Stimulated activated CD8-positive, alpha-beta memory T cell treated with anti-CD3 and anti-CD28 coated beads, Interleukin-4, amount 100 ng/mL, for 4 hours (primary cell): ENCODE results near the gene ADK.

Experiments
- DNase-seq, 2 donors: peaks; one replicate each; pipeline ENCODE4 v3.0.0-alpha.2; 2020; ENCODE audit warnings: low read depth in 2 of 2, low spot score in 1 of 2

The ADK gene

DNA sequence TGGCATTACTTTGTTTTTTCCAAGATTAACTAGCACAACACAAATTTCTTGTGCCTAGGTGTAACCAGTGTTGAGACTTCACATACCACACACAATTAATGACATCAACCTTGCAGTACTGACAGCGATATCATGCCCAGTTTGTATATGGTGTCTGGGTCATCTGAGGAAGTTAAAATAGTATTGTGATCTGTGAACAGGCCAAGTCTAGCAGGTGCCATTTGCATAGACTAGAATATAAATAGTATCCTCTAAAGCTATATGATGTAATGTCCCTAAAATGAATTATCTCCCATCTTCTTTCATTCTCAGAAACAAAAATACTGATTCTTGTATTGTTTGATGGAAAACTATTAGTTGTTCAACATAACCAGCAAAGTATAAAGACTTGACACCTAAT is 499.6 kb downstream of the ADK start:
- no peak for DNase-seq

DNA sequence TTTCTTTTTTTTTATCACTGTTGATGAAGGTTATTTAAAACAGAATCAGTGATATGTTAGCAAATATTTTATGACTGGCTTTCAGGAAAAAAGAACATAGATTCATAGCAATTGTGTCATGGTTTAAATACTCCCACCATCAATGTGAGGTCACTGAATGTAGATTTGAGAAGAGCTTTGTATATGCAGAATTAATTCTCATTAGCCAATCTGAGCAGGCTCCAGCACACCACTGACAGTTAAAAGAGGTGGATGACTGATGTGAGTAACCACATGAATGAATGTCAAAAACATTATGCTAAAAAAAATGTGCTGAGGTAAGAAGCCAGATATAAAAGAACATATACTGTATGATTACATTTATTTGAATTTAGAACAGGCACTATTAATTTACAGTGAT is 500.5 kb downstream of the ADK start:
- DNase-seq, result no peak

DNA sequence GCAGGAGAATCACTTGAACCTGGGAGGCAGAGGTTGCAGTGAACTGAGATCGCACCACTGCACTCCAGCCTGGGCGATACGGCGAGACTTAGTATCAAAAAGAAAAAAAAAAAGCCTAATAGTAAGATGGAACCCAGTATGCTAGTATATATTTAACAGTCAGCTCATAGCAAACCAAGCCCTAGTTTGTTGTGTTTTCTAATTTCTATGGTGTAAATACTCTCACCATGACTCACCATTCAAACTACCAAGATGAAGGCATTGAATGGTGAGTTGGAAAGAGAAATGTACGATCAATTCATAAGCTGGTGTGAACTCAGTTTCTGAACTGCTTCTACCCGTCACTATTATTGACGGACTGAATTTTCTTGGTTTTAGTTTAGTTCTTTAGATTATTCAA is 501.6 kb downstream of the ADK start:
- no peak for DNase-seq

DNA sequence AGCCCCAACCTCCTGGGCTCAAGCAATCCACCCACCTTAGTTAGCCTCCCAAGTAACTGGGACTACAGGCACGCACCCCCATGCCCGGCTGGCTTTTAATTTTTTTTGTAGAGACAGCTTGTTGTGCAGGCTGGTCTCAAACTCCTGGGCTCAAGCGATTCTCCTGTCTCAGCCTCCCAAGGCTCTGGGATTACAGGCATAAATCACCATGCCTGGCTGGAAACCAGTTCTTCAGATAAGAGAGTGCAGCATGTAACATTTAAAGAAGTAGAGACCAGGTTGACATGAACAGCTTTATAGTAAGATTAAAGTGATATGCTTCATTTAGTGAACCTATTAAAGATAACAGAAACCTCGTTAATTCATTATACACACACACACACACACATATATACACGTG is 507.5 kb downstream of the ADK start:
- DNase-seq, result no peak

DNA sequence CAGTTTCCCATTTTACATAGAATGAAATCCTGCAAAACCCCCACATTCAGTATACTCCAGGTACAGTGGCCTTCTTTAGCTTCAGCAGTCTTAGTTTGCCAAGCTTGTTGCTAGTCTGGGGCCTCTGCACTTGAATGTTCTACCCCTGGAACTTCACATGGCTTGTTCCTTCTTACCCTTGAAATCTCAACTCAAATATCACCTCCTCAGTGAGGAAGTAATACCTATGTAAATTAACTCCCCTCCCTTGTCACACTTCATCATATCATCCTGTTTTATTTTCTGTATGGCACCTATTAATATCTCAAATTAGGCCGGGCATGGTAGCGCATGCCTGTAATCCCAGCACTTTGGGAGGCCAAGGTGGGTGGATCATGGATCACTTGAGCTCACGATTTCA is 511.6 kb downstream of the ADK start:
- no peak for DNase-seq

DNA sequence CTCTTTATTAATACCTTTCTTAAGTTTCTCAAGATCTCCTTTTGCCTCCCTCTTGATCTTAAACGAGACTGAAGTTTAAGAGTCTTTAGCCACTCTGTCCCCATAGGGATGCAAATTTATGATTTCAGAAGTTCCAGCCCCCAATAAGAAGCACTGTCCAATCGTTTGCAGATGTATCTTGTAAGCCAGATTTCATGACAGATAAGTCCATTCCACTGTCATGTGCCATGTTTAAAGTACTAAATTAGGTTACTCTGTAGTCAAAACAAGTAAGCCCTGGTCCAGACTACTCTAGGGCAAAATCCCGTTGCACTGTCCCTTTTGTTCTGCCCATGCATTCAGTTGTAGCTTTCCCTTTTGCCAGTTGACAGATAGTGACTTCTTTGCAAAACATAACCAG is 518.2 kb downstream of the ADK start:
- DNase-seq, result no peak

DNA sequence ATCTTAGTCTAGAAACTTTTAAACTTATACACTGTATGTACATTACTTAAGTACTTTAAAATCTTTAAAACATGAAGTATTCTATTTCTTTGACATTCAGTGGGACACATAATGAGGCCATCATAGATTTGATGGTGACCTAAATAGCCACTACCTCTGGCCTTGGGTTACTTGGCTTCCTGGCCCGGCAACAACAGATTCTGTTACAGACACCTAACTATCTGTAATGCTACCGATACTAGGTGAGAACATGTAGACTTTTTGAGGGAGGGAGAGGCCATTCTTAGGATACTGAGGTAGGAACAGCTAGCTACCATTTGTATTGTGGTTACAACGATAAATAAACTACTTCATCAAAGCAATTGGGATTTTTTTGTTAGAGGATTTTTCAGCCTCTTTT is 520.7 kb downstream of the ADK start:
- DNase-seq, result no peak

DNA sequence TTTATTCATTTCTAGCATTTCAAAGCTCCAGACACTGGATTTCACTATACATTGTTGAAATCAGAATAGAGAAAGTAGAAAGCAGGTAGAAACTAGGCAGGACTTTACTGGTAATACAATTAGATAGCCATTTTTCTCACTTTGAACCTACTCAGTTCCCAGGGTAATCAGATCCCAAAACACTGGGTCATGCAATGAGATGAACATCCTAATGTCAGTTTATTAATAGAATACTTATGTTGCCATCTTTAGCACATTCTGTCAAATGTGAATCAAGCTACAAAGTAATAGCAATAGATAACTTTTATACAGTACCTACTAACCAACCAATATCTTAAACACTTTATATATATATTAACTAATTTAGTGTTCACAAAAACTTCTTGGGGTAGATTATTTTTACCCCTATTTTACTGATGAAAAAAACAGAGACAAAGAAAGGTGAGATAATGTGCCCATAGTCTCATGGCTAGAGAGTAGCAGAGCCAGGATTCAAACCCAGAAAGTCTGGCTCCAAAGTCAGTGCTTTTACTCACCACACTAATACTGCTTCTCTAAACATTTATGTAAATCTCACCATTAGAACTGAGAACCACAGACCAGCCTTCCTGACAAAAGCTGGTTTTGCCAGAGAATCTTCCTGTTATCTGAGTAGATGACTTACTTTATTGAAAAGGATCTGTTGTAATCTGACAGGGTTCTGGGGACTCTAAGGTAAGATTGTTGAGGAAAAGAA is 521.6 kb downstream of the ADK start:
- DNase-seq, result no peak

DNA sequence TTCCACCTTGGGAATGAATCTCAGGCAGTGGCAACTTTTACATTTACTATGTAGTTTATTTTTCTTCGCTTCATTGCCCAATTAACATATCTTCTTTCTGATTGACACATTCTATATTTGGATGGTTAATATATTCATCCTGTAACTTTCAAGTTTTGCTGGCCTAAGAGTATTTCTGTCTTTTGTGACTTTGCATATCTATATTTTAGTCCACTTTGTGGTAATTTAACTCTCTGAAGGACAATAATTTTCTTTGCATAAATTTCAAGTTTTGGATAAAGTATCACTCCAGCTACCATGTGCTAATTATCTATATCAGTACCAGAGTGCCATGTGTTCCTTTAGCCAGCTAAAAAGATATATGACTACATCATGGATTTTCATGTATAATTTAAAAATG is 523.9 kb downstream of the ADK start:
- DNase-seq, result no peak

DNA sequence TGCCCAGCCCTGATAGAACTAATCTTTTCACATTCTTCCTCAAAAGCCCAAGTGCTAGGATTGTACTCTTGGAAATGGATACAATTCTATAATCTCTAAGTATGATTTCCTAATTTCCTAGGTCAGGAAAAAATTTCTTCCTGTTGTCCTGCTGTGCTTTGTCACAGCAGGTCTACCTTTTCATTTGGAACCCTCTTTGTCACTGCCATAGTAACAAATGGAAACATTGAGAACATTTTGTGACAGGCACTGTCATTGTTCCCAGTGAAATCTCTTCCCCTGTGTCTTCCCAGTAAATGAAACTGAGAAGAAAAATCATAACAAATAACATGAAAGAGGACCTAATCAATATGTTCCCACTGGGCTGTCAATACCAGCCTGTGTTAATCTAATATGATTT is 524.5 kb downstream of the ADK start:
- no peak for DNase-seq

DNA sequence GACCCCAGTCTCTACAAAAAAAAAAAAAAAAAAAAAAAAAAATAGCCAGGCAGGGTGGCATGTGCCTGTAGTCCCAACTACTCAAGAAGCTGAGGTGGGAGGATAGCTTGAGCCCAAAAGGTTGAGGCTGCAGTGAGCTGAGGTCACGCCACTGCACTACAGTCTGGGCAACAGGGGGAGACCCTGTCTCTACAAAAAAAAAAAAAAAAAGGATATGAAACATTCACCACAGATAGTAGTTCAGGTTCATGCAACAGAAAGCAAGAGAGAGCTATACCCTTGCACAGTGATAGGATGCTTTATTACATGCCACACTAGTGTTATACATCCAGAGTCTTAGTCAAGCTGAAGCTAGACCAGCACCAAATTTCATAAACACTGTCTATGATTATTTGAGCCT is 526.9 kb downstream of the ADK start:
- DNase-seq, result no peak

DNA sequence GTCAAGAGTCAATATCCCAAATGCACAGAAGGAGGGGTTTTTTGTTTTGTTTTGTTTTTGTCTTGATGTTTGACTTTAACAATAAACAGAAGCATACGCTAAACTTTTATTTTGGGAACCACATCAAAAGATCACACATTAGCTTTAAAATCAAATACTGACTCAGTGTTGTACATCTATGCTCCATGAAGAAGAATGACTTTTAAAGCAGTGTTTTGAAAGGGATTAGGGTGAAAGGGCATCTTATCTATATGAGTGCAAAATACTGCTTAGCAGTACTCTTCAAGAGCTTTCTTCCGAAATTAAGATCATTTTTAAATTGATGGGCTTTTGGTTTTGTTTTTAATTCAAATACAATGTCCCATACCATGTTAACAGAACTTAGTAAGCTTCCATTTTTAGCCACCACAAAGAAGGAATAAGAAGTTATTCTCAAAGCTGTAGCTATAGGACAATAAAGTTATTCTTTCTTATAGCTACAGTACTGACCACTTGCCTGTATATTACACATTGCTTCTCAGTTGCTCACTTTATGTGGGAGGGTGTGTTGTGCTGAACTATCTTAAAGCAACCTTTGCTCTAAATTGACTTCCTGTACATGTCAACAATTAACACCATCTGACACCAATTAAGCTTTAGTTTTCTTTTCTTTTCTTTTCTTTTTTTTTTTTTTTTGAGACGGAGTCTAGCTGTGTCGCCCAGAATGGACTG is 531.1 kb downstream of the ADK start:
- DNase-seq, result no peak

DNA sequence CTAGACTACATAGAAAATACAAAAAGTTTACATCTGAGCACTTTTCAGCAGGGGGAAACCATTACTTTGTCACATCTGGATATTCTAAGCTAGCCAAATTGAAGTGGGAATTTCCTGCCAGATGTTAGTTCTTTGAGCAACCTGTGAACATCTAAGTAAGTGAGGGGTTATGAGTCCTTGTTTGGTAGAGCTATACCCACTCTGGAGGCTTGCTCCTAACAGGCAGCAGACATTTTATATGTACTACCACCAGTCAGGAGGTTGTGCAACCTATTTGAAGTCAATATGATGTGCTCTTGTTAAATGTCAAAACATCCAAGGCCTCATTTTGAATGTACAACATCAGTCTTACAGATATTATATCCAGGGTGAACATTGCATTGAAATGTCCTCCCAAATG is 532.0 kb downstream of the ADK start:
- DNase-seq, result no peak

DNA sequence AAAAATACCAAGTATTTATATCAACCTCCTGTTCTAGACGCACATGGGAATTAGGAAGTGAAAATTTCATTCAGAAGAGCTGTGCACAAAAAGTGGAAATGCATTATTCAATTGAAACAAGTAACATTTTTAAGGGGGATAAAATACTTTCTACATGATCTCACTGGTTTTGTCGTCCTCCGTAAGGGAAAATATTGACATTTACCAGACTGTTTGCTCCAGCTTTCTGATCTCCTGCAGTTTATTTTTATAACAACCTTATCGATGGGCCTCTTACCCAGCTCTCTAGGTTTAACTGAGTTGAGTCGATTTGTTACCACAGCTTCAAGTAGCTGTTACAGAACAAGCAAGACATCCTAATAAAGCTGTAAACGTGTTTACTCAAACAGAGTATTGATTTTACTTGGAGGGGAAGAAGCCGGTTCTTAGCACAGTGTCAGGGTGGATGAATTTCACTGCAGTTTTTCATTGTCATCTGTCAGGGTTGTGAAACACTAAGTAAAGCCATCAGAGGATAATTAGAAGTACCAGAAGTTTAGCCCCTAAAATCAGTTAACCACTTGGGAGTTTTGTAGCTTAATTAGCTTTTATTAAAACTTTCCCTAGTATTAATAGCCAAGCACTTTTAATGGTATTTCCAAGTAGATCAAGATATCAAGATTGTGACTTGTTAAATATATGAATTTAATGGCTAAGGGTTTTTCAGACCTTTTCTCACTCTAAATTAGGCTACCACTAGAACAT is 532.8 kb downstream of the ADK start:
- no peak for DNase-seq

DNA sequence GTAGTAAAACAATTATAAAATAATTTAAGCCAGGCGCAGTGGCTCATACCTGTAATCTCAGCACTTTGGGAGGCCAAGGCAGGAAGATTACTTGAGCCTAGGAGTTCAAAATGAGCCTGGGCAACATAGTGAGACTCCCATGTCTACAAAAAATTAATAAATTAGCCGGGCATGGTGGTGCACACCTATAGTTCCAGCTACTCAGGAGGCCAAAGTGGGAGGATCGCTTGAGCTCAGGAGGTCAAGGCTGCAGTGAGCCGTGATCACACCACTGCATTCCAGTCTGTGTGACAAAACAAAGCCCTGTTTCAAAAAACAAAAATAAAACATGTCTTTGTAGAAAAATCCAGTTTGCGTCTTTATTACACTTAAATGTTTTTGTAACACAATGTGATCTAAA is 533.4 kb downstream of the ADK start:
- no peak for DNase-seq

DNA sequence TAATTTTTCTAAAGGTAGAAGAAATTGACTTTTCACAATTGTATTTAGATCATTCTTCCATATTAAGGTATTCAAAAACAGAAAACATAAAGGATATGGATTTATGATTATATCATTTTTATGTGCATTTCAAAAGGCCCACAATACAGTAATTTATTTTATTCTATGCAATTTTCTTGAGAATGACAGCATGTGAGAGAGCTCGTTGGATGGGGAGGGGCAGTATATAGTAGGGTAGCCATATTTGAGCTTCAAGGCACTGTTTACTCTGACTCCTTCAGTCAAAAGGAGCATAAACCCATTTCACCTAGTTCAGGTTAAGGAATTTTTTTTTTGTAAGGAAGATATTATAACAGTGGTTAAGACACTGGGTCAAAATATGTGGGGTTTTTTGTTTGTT is 534.5 kb downstream of the ADK start:
- DNase-seq, result no peak

DNA sequence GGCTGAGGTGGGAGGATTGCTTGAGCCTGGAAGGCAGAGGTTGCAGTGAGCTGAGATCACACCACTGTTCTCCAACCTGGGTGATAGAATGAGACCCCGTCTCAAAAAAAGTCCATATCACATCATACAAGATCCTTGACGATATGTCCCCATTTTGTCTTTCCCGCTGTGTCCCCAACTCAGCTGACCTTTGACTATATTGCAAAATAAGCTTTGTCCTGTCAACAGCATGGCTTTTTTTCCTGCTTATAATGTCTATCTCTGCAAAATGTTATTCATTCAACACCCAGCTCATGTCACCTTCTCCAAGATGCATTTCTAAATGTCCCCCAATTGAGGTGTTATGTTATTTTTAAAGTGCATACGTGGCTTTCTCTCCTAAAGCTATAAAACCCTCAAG is 539.4 kb downstream of the ADK start:
- DNase-seq, result no peak

DNA sequence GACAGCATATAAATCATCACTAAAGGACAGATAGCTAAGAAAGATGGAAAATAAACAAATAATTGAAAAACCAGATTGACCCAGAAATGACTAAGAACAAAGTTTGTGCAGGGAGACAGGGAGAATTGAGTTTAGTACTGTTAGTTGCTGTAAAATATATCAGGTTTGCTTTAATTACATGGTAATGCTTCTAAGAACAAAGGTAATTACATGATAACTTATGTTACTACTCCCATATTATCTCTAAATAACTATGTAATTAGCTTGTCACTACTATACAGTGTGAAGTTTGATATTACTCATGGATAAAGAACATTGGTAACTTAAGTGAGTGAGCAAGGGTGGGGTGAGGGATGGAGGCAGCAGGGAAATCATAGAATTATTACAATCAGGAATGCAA is 540.1 kb downstream of the ADK start:
- DNase-seq, result no peak

DNA sequence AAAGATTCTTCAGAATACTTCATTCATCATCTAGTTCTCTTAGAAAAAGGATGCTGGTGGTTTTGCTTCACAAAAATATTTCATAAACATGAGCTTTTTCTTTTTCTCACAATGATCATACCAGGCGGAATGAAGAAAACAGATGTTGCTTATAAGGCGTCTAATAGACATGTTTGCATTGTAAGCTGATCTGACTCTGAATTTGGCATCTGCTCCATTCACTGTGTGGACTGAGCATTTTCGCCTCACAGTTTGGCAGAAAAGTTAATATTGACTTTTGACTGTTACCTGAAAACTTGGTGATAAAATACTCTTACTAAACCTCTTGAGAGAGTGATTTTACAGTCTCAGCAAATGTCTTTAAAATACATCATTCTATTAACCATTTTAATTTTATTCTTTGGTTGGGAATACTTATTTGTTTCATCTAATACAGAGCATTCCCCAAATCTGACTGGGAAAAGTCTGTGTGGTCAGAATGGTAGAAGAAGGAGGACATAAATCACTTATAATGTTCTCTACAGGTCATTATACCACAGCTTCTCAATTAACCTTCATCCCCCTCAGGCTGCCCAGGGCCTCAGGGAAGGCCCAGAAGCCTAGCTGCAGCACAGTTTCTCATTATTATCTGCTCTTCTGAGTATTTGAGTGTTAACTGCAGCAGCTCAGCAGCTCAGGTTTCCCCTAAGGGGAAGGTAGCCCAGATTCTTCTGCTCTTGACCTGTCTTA is 553.8 kb downstream of the ADK start:
- DNase-seq, result no peak

DNA sequence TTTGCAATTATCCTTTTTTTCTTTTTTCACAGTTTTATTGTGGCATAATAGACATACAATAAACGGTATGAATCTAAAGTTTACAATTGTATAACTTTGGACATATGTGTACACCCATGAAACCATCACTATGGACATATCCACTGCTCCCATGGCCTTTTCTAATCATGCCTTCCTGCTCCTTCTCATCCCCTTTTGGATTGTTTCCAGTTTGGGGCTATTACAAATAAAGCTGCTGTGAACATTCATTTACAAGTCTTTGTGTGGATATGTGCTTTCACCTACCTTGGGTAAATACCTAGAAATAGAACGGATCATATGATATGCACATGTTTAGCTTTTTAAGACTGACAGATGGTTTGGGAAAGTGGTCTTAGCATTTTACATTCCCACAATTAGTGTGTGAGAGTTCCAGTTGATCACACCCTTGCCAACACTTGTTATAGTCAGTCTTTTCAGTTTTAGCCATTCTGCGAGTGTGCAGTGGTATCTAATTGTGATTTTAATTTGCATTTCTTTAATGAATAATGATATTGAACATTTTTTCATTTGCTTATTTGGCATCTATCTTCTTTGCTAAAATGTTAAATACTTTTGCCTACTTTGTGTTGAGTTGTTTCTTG is 554.4 kb downstream of the ADK start:
- DNase-seq, result no peak

DNA sequence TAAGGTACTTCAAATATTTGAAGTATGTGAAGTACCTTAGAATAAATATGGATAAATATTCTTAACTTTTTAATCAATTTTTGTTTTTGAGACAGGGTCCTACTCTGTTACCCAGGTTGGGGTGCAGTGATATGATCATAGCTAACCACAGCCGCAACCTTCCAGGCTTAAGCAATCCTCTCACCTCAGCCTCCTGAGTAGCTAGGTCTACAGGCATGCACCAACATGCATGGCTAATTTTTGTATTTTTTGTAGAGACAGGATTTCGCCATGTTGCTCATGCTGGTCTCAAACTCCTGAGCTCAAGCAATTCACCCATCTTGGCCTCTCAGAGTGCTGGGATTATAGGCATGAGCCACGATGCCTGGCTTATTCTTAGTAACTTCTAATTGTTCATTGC is 555.9 kb downstream of the ADK start:
- DNase-seq, result no peak
